ENCODE measurements around the gene SFTPB.
"Not testable (repeated sequence)": the region's sequence is repeated elsewhere in the genome, so short reads cannot be mapped to it uniquely, and the experiment has no call there.

SFTPB gene

DNA sequence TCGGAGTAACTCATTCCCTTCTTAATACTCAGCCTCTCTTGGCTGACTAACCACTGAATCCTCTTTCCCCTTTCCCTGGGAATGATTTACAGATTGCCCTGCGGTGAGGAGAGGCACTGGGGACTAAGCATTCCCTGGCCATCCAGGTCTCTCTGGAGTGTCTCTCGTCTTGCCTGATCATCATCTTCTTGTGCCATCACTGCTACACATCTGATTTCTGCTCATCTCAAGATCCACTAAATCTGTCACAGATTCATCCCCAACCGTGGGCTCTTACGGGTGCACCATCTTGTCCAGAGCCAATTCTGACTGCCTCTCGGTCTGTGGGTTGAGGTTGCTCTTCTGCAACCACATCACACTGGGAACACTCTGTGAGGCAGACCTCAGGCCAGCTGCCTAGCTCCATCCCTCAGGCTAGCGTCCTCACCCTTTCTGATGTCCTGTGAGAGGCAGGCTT lies 12.0 kb downstream of the SFTPB start:
- DNase-seq (ENCODE audit: low read depth): peak; percentile 90

GRCh38 chr2:85653996-85654395 lies 14.0 kb downstream of the SFTPB start:
- DNase-seq (ENCODE audit: low read depth): no peak

GRCh38 chr2:85652056-85652455 lies 15.9 kb downstream of the SFTPB start:
- no peak for DNase-seq (ENCODE audit: low read depth)

- no peak for DNase-seq (ENCODE audit: low read depth)
Observed at GRCh38 chr2:85651097-85651496, 16.9 kb downstream of the SFTPB start.

- no peak for DNase-seq (ENCODE audit: low read depth)
Observed at GRCh38 chr2:85650456-85650855, 17.5 kb downstream of the SFTPB start.

- DNase-seq (ENCODE audit: low read depth): peak; percentile 90
Observed at GRCh38 chr2:85649201-85650190, 18.5 kb downstream of the SFTPB start.

DNA sequence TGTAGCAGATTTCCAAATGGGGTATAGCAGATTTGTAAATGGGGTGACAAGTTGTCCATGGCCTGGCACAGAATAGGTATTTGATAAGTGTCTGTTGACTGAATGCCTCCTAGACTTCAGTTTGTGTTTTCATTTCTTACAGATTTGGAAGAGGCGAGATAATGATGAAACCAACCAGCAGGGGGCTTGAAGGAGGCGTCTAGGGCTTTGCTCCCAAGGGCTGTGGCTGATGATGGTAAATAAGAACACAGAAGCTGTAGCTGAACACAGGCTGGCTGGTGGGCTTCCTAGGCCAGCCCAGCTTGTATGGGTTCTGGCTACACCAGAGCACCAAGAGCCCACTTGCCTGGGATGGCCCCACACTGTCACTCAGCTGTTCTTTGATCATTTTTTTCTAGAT lies 19.4 kb downstream of the SFTPB start:
- peak; percentile 74 for DNase-seq (ENCODE audit: low read depth)

- no peak for DNase-seq (ENCODE audit: low read depth)
Observed at GRCh38 chr2:85647823-85648526, 20.0 kb downstream of the SFTPB start.

GRCh38 chr2:85646166-85646565 lies 21.8 kb downstream of the SFTPB start:
- DNase-seq (ENCODE audit: low read depth): no peak

DNA sequence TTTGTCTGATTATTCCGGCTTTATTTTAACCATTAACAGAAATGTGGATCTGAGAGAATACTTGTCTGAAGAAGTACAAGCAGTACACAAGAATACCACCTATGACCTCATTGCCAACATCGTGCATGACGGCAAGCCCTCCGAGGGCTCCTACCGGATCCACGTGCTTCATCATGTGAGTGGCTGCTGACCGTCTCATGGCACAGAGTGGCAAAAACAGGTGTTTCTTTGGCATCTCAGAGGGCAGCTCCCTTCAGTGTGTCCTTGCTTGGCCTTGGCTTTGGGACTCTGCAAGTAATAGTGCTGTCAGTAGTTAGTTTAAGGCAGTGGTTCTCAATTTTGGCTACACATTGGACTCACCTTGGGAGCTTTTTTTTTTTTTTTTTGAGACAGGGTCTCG lies 23.1 kb downstream of the SFTPB start:
- DNase-seq (ENCODE audit: low read depth): no peak

GRCh38 chr2:85642725-85643124 lies 25.3 kb downstream of the SFTPB start:
- DNase-seq (ENCODE audit: low read depth): no peak

- DNase-seq (ENCODE audit: low read depth): peak; percentile 18
Observed at GRCh38 chr2:85635636-85636035, 32.4 kb downstream of the SFTPB start.

DNA sequence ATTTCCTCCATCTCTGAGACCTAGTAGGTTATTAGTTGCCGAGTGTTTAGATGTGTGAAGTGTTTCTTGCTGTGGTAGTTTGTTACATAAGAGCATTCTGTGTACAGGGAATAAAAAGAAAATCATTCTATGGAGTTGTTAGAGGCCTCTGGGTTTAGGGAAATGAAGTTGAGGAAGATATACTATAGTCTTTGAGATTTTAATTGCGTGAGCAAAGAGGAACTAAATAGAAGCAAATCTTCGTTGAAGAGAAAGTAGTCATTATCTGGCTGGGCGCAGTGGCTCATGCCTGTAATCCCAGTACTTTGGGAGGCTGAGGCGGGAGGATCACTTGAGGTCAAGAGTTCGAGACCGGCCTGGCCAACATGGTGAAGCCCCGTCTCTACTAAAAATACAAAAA lies 33.0 kb downstream of the SFTPB start:
- no peak for DNase-seq (ENCODE audit: low read depth)

- no peak for DNase-seq (ENCODE audit: low read depth)
Observed at GRCh38 chr2:85631316-85631715, 36.7 kb downstream of the SFTPB start.

DNA sequence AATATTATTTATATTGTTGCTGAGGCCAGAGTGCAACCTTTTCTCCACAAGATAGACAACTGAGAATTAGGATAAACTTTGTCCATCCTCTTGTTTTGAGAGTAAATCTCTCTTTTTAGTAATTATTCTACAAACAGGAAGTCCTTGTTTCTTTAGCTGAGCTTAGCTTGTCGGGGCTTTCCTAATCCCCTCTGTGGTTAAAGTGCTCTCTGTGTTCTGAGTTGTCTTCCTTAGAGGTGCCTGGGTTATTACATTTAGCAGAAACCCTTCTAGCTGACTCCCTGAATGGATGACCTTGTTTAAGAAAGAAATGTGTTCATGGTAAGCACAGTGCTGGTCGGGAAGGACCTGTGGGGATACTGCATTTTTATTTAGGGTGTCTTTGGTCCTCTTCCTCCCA lies 39.3 kb downstream of the SFTPB start:
- no peak for DNase-seq (ENCODE audit: low read depth)

DNA sequence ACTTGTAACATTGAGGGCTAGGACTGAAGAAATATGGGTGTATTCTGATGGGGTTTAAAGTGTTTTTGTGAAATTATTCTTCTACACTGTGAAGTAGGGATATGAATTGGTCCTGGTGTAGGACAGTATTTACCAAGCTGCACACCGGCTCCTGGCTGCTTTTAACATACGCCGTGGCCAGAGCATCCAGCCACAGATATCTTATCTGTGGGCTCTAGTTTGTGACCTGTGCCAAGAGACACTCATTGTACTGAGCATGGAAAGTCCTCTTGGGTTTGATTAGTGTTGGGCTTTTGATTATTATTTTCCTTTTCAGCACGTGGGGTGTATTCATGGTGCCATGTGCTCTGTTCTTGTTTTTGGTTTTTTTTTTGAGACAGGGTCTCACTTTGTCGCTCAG lies 44.0 kb downstream of the SFTPB start:
- no peak for DNase-seq (ENCODE audit: low read depth)

DNA sequence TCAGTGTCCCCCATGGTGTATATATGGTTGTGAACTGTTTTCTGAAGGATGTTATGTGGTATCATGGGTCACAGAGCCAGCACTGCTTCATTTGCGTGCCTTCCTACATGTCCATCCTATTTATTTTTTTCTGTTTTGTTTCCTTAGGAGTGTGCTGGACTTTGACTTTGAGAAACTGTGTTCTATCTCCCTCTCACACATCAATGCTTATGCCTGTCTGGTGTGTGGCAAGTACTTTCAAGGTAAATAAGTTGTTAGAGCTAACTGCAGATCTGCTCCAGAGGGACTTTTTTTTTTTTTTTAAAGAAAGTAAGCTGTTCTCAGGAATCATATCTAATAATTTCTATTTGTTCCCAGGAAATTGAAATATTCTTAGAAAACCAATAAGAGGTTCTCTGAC lies 46.7 kb downstream of the SFTPB start:
- no peak for DNase-seq (ENCODE audit: low read depth)

GRCh38 chr2:85619617-85620016 lies 48.4 kb downstream of the SFTPB start:
- no peak for DNase-seq (ENCODE audit: low read depth)

- DNase-seq (ENCODE audit: low read depth): not testable (repeated sequence)
Observed at GRCh38 chr2:85617723-85618122, 50.3 kb downstream of the SFTPB start.

DNA sequence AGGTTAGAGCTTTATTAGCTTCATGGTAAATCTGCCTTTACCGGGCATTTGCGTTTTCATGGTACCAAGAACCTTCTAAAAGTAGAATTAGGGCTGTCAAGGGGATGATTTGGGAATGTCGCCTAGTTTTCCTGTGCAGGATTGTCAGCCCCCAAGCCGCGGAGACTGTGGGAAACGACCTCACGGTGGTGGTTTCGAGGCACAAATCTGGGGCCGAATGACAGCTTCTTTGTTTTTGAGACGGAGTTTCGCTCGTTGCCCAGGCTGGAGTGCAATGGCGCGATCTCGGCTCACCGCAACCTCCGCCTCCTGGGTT lies 52.6 kb downstream of the SFTPB start:
- no peak for DNase-seq (ENCODE audit: low read depth)

GRCh38 chr2:85614757-85615156 lies 53.2 kb downstream of the SFTPB start:
- not testable (repeated sequence) for DNase-seq (ENCODE audit: low read depth)

DNA sequence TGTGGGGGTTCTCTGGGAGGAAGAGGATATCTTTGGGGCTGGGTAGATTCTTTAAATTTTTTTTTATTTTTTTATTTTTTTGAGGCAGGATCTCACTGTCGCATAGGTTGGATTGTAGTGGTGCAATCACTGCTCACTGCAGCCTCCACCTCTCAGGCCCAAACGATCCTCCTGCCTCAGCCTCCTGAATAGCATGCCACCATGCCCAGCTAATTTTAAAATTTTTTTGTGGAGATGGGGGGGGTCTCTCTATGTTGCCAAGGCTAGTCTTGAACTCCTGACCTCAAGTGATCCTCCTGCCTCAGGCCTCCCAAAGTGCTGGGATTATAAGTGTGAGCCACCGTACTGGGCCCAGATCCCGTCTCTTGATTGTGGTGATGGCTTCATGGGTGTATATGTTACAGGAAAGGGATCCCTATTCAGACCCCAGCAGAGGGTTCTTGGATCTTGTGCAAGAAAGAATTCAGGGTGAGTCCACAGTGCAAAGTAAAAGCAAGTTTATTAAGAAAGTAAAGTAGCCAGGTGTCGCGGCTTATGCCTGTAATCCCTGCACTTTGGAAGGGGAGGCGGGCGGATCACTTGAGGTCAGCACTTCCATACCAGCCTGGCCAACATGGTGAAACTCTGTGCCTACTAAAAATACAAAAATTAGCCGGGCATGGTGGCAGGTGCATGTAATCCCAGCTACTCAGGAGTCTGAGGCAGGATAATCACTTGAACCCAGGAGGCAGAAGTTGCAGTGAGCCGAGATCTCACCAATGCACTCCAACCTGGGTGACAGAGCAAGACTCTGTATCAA lies 54.1 kb downstream of the SFTPB start:
- DNase-seq (ENCODE audit: low read depth): no peak
